ENCODE results near the gene LINGO4. TPM values are rescaled to one million over a fixed set of nuclear protein-coding genes. Genes with fewer than 3 reads are reported as not detected.
A peak's percentile ranks its signal among the peaks of the same experiment; 100 is the strongest.

The LINGO4 gene
- total and polyA plus RNA-seq, 2 of the 13 experiments (the other 11 are each of a cell fraction or from before 2014, with no cell fraction given), result 0.02 to 0.05 TPM

GRCh38 chr1:151819227-151819835, 14.1 kb upstream of the LINGO4 start:
- no peaks in the 10 kb centered on the region for H3K4me1 ChIP-seq (ENCODE audit: insufficient read depth, low read length)
- no peaks in the 10 kb centered on the region for H3K9me3 ChIP-seq (ENCODE audit: low read length)
- no peaks in the 10 kb centered on the region for H3K27me3 ChIP-seq (ENCODE audit: control insufficient read depth in 1 of 2, insufficient read depth in 2 of 2, low read length in 2 of 2)
- ChIA-PET POLR2A (no interaction called here), CTCF (ENCODE audit: low intra/inter-chr PET ratio, low total read pairs) (no interaction called here)
- WGBS (ENCODE audit: low lambda C conversion rate), result 94% methylated on average over 12 of the region's 12 CpGs
- H3K36me3 ChIP-seq (replicated peaks in 1 of 2; ENCODE audit: control insufficient read depth in 1 of 2, insufficient read depth in 2 of 2, low read length in 2 of 2), result no peaks in the 10 kb centered on the region
- H3K27ac ChIP-seq (ENCODE audit: extremely low read length, insufficient read depth, low read length), result no peak overlapping the region
- H3K79me2 ChIP-seq (ENCODE audit: insufficient read depth, low read length), result no peaks in the 10 kb centered on the region
- no peaks in the 10 kb centered on the region for H4K20me1 ChIP-seq (ENCODE audit: insufficient read depth, low read length)
- no peak overlapping the region for H3K9ac ChIP-seq (ENCODE audit: insufficient read depth, low read depth, low read length)
- no TSS peak for BruUV-seq (replicated peaks)
- no peak for TF ChIP-seq ZFP36L1 (CRISPR knock-in tag; IDR thresholded peaks at IDR 0.05)
- TF ChIP-seq XRCC5 (optimal IDR thresholded peaks at IDR 0.05; ENCODE audit: low read length), result no peak
- no peak for TF ChIP-seq NFATC3 (CRISPR knock-in tag; IDR thresholded peaks at IDR 0.05)
- 0 out of 2 replicates have a peak, but pooled peaks have one; percentile 9 for TF ChIP-seq MNT (IDR thresholded peaks at IDR 0.05)
- TF ChIP-seq KIAA2018 (CRISPR knock-in tag; IDR thresholded peaks at IDR 0.05; ENCODE audit: borderline replicate concordance), result no peak
- TF ChIP-seq SNAPC2 (CRISPR knock-in tag; IDR thresholded peaks at IDR 0.05), result no peak
- DNase-seq (ENCODE audit: low spot score), result no peak
- no peak for ATAC-seq
- H2AFZ ChIP-seq (ENCODE audit: low read length), result no peak overlapping the region
- intact Hi-C loops (cut with micrococcal nuclease; ENCODE audit: unreplicated experiment), result no loop called here
- H3K4me2 ChIP-seq (ENCODE audit: low read depth, low read length), result no peak overlapping the region
- in situ Hi-C loops (cut with HindIII; ENCODE audit: extremely low pct_ligation_motif_present, low pct_unique_long_range_greater_than_20kb), result no loop called here
- FAIRE-seq, result no peak
- H3K4me3 ChIP-seq (replicated peaks in 1 of 3; ENCODE audit: insufficient read depth in 1 of 3, low read depth in 2 of 3, low read length in 3 of 3), result no peak overlapping the region

All from HepG2 (cell line).